Measurements from ENCODE around the gene TPD52L2. TPM values are rescaled to one million over a fixed set of nuclear protein-coding genes. Genes with fewer than 3 reads are reported as not detected.

The TPD52L2 gene
- total RNA-seq, 4 donors from 2014 or later = 110 to 165 (median 152) TPM

DNA sequence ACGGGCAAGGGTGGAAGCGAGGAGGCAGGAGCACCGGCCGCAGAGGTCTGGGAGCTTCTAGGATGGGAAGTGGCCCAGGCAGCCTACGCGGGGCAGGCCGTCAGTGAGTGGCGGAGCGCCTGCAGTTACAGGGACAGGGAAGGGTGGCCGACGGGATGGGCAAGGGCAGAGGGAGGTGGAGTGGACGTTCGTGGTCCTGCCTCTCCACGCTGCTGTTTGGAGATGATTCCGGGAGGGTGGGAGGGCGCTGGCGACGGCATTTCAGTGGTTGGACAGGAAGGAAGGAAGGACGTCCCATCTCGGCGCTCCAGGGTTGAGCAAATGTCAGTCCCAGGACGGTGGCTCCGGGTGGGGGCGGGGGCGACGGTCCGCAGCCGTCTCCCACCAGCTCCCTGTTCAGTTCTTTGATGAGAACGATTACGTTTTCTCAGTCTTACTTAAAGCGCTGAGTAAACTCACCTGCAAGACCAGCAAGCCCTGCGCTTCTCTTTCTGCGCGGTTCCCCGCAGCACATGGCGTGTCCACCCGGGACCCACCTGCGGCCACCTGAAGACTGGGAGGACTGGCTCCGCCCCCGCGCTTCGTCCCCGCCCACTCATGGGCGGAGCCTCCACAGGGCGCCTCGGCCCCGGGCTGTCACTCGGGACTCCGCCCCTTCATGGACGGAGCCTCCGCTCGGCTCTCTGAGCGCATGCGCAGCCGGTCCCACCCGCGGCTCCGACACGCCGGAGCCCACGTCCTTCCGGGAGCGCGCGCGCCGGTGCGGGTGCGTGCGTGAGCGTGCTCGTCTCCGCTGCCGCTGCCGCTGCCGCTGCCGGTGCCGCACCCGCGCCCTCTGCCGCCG is 29.5 kb downstream of the TPD52L2 start, which contains the start of gene DNAJC5:
TSS of gene DNAJC5 (plus strand) at position 769 of the 844 bp plus-strand sequence. CDS start 33,220 bp downstream, outside the sequence.
- TF ChIP-seq, protein P1, sequence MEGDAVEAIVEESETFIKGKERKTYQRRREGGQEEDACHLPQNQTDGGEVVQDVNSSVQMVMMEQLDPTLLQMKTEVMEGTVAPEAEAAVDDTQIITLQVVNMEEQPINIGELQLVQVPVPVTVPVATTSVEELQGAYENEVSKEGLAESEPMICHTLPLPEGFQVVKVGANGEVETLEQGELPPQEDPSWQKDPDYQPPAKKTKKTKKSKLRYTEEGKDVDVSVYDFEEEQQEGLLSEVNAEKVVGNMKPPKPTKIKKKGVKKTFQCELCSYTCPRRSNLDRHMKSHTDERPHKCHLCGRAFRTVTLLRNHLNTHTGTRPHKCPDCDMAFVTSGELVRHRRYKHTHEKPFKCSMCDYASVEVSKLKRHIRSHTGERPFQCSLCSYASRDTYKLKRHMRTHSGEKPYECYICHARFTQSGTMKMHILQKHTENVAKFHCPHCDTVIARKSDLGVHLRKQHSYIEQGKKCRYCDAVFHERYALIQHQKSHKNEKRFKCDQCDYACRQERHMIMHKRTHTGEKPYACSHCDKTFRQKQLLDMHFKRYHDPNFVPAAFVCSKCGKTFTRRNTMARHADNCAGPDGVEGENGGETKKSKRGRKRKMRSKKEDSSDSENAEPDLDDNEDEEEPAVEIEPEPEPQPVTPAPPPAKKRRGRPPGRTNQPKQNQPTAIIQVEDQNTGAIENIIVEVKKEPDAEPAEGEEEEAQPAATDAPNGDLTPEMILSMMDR (IDR thresholded peaks at IDR 0.05; ENCODE audit: low read depth) = no peak

- TF ChIP-seq, protein P1 (IDR thresholded peaks at IDR 0.05; ENCODE audit: low read depth) = no peak
Measured at GRCh38 chr20:63895202-63895951, 30.3 kb downstream of the TPD52L2 start.

DNA sequence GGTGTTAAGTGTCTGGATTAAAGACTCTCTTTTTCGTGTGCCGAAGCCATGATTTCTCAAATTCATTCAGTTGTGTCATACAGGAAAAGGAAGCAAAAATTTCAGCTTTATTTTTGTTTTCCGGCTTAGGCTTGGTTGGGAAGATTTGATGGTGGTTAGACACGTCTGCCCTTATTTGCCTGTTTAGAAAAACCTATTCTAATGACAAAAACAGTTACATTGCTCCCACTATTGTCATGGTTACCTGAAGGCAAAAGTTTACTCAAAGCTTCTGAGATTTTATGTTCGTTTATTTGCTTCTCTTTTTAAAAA is 30.8 kb downstream of the TPD52L2 start:
- TF ChIP-seq, protein P1 (IDR thresholded peaks at IDR 0.05; ENCODE audit: low read depth) = no peak

- TF ChIP-seq, protein P1 (IDR thresholded peaks at IDR 0.05; ENCODE audit: low read depth) = no peak
Measured at GRCh38 chr20:63896264-63897105, 31.4 kb downstream of the TPD52L2 start.

DNA sequence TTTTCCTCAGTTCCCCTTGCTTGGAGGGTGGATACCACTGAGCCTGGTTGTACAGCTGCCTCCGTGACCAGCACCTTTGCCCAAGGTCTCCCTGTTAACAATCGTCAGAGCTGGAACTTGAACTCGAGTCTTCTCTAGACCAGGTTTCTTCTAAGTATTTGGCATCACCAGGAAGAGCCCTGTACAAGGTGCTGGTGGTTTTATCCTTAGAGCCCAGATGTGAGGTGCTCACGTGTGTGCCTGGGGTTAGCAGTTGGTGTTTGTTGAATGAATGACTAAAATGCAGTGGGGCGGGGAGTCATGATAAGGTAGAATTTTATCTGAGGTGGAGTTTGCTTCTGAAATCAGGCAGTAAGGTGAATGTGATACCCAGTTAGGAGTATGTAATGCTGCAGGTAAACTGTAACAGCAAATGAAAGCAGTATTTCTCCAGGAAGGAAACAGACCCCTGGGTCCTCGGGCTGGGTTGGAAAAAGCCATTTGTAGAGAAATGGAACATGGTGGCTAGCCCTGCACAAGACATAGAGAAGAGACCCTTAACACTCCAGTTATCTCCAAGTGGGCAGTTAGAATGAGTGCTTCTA is 33.0 kb downstream of the TPD52L2 start:
- TF ChIP-seq, protein P1 (IDR thresholded peaks at IDR 0.05; ENCODE audit: low read depth) = no peak

DNA sequence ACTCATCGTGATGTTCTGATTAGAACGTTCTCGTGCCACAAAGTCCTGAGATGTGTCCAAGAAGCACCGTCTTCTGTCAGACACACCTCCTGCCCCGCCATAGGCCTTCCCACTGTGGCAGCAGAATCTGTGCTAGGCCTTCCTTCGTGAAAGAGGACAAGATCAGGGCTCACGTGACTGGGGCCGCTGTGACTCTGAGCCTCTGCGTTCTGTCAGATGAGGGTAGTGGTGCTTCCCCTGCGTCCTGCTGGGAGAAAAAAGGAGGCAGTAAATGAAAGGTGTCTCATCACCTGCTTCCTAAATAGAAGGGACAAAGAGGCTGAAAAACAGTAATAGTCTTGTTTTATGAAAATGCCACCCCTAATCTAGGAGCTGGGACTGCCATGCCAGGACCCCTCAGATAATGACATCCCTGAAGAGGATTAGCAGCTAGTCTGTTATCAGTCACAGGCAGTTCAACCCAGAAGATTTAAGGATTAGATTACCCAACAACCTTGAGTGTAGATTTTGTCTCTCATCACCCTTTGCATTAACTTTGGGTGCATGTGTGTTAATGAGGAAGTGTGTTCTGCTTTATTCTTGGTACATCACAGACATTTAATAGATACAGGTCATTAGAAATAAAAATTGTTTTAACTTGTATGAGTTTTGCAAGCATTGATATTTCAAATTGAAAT is 34.0 kb downstream of the TPD52L2 start:
- TF ChIP-seq, protein P1 (IDR thresholded peaks at IDR 0.05; ENCODE audit: low read depth) = no peak

Data from subcutaneous adipose tissue (tissue), 4 donors.